LNCaP clone FGC (cell line): Measurements from ENCODE around the gene CCDC28B.
A peak's percentile ranks its signal among the peaks of the same experiment; 100 is the strongest.

ENCODE experiments used
- DNase-seq: peaks from one replicate; pipeline ENCODE4 v3.0.0-alpha.2; 2011; ENCODE audit warnings: low read depth
- H3K4me3 ChIP-seq: 2 replicates; pipeline ENCODE4 v1.5.1; 2011; ENCODE audit warnings: mild to moderate bottlenecking, low read depth, low read length, control low read depth
- CTCF ChIP-seq: IDR thresholded peaks from 2 replicates; pipeline ENCODE4 v1.5.1; 2012; ENCODE audit warnings: mild to moderate bottlenecking; ENCODE audit not compliant: control insufficient read depth, insufficient read depth; ENCODE audit errors: extremely low read depth

The CCDC28B gene

GRCh38 chr1:32172621-32173245, 27.7 kb upstream of the CCDC28B start:
- no peak overlapping the region for H3K4me3 ChIP-seq
- TF ChIP-seq CTCF = no peak
- DNase-seq = no peak

DNA sequence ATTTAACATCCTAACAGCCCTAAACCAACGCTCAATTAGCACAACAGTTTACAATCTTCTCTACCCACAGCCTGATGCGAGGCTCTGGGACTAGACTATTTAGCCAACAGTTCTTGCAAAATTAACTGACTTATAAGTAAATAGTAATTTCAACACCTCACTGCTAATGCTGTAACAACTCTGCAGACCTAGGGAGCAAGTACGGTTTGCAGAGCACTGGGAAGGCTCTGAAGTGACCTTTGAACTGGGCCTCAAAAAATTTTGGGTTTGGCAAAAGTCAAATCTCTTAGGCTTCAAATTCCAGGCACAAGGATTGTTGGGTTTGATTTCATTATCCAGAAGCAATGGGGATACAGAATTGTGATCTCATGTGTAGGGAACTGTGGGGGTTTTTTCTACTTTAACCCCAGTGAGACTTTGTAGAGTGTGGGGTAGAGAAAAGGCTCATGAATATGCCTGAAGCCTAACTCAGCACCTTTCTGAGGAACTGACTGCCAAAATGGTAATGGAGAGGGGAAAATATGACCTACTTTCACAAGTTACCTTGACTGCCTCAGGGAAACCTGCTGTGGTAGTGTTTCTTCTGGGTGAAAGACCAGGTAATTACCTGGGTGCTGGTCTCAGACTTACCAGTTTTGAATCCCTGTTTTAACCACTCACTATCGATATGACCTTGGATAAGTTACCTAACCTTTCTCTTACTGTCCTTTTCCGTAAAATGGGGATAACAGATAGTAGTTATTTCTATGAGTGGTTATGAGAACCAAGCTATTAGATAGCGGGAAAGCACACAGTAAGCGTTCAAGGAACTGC, 21.8 kb upstream of the CCDC28B start:
- no peak for TF ChIP-seq CTCF
- DNase-seq = no peak
- H3K4me3 ChIP-seq = peak overlapping the region; percentile 71

DNA sequence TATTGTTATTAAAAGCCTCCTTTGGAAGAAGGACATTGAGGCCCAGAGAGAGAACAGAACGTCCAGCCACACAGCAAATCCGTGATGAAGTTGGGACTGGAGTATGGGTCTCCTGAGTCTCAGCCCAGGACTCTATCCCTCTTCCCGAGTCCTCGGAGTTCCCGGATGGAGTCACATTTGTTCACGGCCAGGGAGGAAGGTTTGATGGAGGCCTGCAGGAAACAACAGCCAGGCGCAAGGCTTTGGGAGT, 21.3 kb upstream of the CCDC28B start:
- TF ChIP-seq CTCF = no peak
- DNase-seq = no peak
- H3K4me3 ChIP-seq = peak overlapping the region; percentile 71

DNA sequence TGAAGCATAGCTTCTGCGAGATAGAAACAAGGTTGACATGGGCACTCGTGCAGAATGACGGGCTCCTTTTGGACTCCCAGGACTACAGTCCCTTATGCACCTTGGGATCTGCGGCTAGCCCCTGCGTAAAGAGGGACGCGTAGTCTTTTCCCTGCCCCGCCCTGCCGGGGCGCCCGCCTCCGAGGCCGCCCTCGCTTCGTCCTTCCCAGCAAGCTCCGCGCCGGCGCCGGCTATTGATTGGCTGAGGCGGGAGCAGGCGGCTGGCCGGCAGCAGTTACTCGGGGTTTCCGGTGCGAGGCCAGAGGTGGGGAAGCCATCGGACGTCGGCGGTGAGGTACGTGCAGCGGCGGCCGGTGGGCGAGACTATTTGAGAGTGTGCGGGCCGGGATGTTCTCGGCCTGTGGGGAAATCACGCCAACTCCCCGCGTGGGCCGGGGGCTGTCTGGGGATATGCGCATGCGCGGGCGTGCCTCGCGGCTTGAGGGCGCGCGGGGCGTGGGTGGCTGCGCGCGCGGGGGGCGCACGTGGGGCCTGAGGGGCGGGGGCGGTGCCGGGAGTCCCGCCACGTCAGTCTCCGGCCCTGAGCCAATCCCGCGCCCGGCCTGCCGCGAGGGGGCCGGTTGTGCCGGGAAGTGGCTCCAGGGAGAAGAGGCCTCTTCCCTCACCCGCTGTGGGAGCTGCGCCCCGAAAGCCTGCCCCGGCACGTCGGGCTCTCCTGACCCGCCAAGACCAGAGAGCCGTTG, 20.8 kb upstream of the CCDC28B start, which contains the start of gene TXLNA:
TSS of gene TXLNA (plus strand) at position 233 of the 743 bp plus-strand sequence. CDS start 671 bp downstream, outside the sequence.
- DNase-seq = peak; percentile 59
- TF ChIP-seq CTCF = no peak

GRCh38 chr1:32180186-32181060, 20.0 kb upstream of the CCDC28B start:
- no peak for DNase-seq
- H3K4me3 ChIP-seq = peak overlapping the region; percentile 71
- TF ChIP-seq CTCF = no peak

More for the DNA sequence above, 20.8 kb upstream of the CCDC28B start, which contains the start of gene TXLNA:
- H3K4me3 ChIP-seq = peak within 1 kb of the TSS; percentile 71

GRCh38 chr1:32181065-32181464, 19.3 kb upstream of the CCDC28B start:
- no peak for DNase-seq
- no peak for TF ChIP-seq CTCF
- peak overlapping the region; percentile 71 for H3K4me3 ChIP-seq
